ENCODE measurements around the gene RAB8A. TPM values are rescaled to one million over a fixed set of nuclear protein-coding genes. Genes with fewer than 3 reads are reported as not detected.
"Not testable (repeated sequence)": the region's sequence is repeated elsewhere in the genome, so short reads cannot be mapped to it uniquely, and the experiment has no call there.

Gene RAB8A
- total RNA-seq, 2 experiments from 2014 or later, result 226 to 255 TPM

DNA sequence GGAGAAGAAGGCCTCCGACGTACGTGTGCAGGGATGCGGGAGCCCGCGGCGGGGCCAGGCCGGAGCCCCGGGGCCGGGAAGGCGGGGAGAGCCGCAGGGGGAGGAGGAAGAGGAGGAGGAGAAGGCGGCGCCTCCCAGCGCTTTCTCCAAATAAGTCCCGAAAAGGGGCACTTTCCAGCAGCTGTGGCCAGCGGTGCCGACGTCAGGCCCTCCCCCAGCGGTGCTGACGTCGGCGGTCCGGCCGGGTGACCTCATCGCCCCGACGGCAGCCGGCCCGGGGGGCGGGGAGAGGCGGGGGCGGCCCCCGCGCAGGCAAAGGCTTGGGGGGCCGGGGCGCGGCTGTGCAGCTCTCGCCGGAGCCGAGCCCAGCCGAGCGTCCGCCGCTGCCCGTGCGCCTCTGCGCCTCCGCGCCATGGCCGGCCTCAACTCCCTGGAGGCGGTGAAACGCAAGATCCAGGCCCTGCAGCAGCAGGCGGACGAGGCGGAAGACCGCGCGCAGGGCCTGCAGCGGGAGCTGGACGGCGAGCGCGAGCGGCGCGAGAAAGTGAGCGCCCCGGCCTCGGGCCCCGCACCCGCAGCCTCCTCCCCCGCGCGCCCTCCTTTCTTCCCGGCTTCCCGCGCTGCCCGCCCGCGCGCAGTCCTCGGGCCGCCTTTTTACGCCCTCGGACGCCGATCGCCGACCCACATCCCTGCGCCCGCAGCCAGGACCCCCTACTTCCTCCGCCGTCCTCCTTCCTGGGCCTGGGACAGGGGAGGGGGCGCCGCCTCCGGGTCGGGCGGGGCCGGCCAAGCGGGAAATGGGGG, 35.3 kb upstream of the RAB8A start, which contains the start of gene TPM4:
Gene TPM4, plus strand, starts transcription at position 342 of the 804 bp plus-strand sequence. Its CDS starts 71 bp downstream, at position 413.
- ChIA-PET CTCF (interaction anchor here (0.6 to 5.9 kb wide), 8 partner anchors 9 to 234 kb away, joined by 3 to 25 read pairs (median 4); no protein-coding TSS in a partner anchor), POLR2A (interaction anchor here (0.5 to 3.0 kb wide), 7 partner anchors 10 to 1132 kb away, joined by 3 to 20 read pairs (median 4); partner anchors contain the start of gene RAB8A)

GRCh38 chr19:16076958-16077611, 34.6 kb upstream of the RAB8A start:
- ChIA-PET POLR2A (interaction anchor here (0.5 to 3.0 kb wide), 3 partner anchors 9 to 34 kb away, joined by 3 to 20 read pairs (median 11); partner anchors contain the start of gene RAB8A), CTCF (interaction anchor here (0.8 to 5.9 kb wide), 5 partner anchors 9 to 64 kb away, joined by 3 to 25 read pairs (median 4); no protein-coding TSS in a partner anchor)

DNA sequence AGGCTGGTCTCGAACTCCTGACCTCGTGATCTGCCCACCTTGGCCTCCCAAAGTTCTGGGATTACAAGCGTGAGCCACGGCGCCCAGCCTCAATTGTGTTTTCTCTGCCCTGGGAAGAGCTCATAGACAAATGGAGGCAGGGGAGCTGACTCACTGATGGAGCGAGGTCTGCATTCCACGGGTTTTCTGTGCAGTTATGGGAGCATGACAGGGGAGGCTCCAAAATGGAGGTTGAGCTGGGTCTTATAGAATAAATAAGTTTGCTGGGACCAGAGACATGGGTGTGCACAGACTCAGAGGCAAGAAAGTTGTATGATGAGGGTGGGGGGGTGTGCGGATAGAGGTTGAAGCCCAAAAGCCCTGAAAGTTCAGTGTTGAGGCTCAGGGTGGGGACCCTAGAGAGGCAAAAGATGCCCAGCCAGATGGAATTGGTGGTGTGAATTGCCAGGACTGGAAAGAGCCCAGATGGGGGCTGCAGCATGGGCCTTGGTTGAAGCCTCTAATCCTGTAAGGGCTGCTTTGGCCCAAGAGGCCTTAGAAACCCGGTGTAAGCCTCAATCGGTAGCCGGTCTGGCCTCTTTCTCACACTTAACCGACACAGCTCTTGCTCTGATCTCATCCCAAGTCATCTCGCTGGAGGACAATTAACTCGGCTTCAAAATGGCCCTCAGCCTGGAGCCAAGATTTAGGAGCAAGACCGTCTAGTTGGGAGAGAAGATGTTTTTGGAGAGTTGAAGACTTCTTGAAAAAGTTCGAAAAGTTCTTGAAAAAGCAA, 33.5 kb upstream of the RAB8A start:
- POLR2A ChIA-PET, result interaction anchor here (0.6 to 3.0 kb wide), 7 partner anchors 8 to 1600 kb away, joined by 3 to 20 read pairs (median 5); partner anchors contain the start of gene RAB8A
- CTCF ChIA-PET, result interaction anchor here (0.7 to 5.9 kb wide), 6 partner anchors 8 to 107 kb away, joined by 3 to 25 read pairs (median 4); partner anchors contain the start of genes FAM32A and RAB8A

GRCh38 chr19:16078759-16079707, 32.7 kb upstream of the RAB8A start:
- POLR2A ChIA-PET, result interaction anchor here (0.6 to 1.0 kb wide), 6 partner anchors 8 to 548 kb away, joined by 3 to 7 read pairs (median 4); no protein-coding TSS in a partner anchor

DNA sequence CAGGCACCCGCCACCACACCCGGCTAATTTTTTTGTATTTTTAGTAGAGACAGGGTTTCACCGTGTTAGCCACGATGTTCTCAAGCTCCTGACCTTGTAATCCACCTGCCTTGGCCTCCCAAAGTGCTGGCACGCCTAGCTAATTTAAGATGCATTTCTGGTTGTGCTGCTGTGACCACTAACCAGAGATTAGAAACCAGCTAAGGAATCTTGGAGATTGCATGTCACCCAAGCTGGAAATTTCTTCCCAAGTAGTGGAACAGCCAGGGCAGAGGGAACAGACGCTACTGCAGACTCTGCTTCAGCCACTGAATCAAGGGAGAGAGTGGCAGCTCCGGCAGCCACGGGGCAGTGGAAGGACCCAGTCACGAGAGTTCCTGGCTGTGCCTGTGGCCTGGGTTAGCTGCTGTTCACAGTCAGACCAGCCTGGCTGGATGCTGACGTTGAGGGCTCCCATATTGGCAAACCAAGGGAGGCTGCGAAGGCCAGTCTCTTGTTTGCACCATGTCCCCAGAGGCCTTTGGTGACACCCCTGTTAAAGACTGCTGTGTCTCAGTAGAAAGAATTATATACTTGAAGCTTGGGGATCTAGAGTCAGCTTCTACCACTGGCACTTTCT, 27.5 kb upstream of the RAB8A start:
- POLR2A ChIA-PET, result interaction anchor here (1.1 to 1.6 kb wide), 2 partner anchors 11 to 24 kb away, joined by 5 to 7 read pairs; no protein-coding TSS in a partner anchor
- CTCF ChIA-PET, result interaction anchor here (0.6 to 3.3 kb wide), 5 partner anchors 8 to 98 kb away, joined by 3 to 25 read pairs (median 3); partner anchors contain the start of gene TPM4

More at GRCh38 chr19:16078759-16079707, 32.7 kb upstream of the RAB8A start:
- CTCF ChIA-PET, result interaction anchor here (0.7 to 5.9 kb wide), 7 partner anchors 7 to 106 kb away, joined by 3 to 25 read pairs (median 3); partner anchors contain the start of genes FAM32A and RAB8A

- POLR2A ChIA-PET, result interaction anchor here (0.9 to 2.3 kb wide), 3 partner anchors 8 to 13 kb away, joined by 3 to 20 read pairs (median 5); partner anchors contain the start of gene TPM4
- CTCF ChIA-PET, result interaction anchor here (0.7 to 3.3 kb wide), 6 partner anchors 8 to 43 kb away, joined by 3 to 25 read pairs (median 3); partner anchors contain the start of gene TPM4
These were observed 26.6 kb upstream of the RAB8A start for GRCh38 chr19:16085115-16085514.

DNA sequence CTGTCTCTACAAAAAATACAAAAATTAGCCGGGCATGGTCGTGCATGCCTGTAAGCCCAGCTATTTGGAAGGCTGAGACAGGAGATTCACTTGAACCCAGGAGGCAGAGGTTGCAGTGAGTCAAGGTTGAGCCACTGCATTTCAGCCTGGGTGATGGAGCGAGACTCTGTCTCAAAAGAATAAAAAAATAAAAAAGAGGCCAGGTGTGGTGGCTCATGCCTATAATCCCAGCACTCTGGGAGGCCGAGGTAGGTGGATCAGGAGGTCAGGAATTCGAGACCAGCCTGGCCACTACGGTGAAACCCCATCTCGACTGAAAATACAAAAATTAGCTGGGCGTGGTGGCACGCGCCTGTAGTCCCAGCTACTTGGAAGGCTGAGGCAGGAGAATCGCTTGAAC, 24.3 kb upstream of the RAB8A start:
- CTCF ChIA-PET, result interaction anchor here (1.0 to 3.3 kb wide), 4 partner anchors 12 to 98 kb away, joined by 3 to 25 read pairs (median 8); partner anchors contain the start of genes FAM32A and TPM4
- POLR2A ChIA-PET, result not testable (repeated sequence)

GRCh38 chr19:16087940-16088339, 23.7 kb upstream of the RAB8A start:
- ChIA-PET CTCF (interaction anchor here (2.9 kb wide), 1 partner anchor 11 kb away, joined by 12 read pairs; no protein-coding TSS in a partner anchor), POLR2A (no interaction called here)

DNA sequence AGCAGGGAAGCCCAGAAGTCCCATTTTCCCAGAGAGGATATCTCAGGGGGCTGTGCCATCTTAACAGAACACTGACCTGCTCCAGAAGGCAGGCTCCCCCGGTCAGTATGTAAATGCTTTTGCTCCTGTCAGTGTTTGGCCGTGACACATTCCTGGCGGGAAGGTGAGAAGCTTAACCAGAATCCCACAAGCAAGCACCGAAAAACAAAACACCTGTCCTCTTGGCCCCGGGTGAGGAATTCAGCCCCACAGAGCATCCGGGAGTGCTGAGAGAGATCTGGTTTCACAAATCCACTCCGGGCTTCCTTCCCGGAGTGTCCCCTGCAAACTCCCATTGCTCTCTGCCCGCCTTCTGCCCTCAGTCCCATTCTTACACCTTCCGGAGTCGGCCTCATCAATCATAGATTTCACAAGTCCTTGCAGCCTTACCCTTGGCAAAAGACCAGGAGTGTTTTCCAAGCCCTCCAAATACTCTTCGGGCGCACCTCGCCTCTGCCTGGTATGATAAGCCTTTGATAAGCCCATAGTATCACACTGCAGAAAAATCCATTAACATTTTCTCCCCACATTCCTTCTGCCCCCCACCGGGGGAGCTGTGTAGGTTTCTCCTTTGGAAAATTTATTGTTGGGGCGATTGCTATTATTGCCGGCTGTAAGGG, 23.2 kb upstream of the RAB8A start:
- POLR2A ChIA-PET, result interaction anchor here (0.7 kb wide), 1 partner anchor 11 kb away, joined by 3 read pairs; no protein-coding TSS in a partner anchor
- CTCF ChIA-PET, result interaction anchor here (2.9 kb wide), 1 partner anchor 11 kb away, joined by 12 read pairs; no protein-coding TSS in a partner anchor

- CTCF ChIA-PET, result interaction anchor here (1.0 kb wide), 2 partner anchors 18 to 47 kb away, joined by 3 read pairs; no protein-coding TSS in a partner anchor
- POLR2A ChIA-PET, result interaction anchor here (0.5 to 0.7 kb wide), 4 partner anchors 10 to 249 kb away, joined by 3 to 4 read pairs (median 4); partner anchors contain the start of gene TPM4
These were observed 22.5 kb upstream of the RAB8A start for GRCh38 chr19:16089010-16089846.

DNA sequence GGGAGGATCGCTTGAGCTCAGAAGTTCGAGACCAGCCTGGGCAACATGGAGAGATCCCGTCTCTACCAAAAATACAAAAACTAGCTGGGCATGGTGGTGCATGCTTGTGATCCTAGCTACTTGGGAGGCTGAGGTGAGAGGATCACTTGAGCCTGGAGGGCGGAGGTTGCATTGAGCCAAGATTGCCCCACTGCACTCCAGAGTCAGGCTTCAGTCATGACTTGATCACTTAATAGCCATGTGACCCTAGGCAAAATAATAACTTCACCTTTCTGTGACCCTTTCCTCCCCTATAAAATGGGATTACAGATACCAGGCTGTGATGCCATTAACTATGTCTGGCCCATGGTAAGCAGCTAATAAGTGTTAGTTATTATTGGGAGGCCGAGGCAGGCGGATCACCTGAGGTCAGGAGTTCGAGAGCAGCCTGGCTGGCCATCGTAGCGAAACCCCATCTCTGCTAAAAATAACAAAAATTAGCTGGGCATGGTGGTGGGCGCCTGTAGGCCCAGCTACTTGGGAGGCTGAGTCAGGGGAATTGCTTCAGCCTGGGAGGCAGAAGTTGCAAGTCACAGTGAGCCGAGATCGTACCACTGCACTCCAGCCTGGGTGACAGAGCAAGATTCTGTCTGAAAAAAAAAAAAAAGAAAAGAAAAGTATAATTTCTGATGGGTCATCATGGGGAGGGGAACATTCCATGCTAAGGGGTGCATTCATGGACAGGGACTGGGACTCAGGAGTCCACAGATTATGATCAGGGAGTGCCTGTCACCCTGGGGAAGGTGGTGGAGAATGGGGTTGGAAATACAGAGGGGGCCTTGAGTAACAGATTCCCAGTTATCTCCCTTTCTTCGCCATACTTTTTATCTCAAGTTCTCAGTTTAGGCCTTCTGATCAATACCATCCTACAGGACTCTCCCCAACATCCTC, 19.9 kb upstream of the RAB8A start:
- POLR2A ChIA-PET, result no interaction called here
- CTCF ChIA-PET, result interaction anchor here (0.7 to 2.0 kb wide), 2 partner anchors 19 to 132 kb away, joined by 3 to 5 read pairs; no protein-coding TSS in a partner anchor

GRCh38 chr19:16094360-16095070, 17.2 kb upstream of the RAB8A start:
- POLR2A ChIA-PET, result interaction anchor here (0.7 to 2.1 kb wide), 4 partner anchors 8 to 570 kb away, joined by 3 to 9 read pairs (median 4); no protein-coding TSS in a partner anchor
- CTCF ChIA-PET, result interaction anchor here (0.7 to 1.2 kb wide), 4 partner anchors 8 to 28 kb away, joined by 3 to 6 read pairs (median 4); partner anchors contain the start of gene RAB8A

- CTCF ChIA-PET, result interaction anchor here (0.7 to 1.2 kb wide), 7 partner anchors 9 to 521 kb away, joined by 3 to 6 read pairs (median 3); partner anchors contain the start of genes FAM32A and RAB8A
These were observed 16.6 kb upstream of the RAB8A start for GRCh38 chr19:16095071-16095571.

More at GRCh38 chr19:16095071-16095571, 16.6 kb upstream of the RAB8A start:
- POLR2A ChIA-PET, result interaction anchor here (0.7 to 2.1 kb wide), 5 partner anchors 9 to 570 kb away, joined by 3 to 9 read pairs (median 3); no protein-coding TSS in a partner anchor
